PC-3 (cell line): Measurements from ENCODE around the gene TIMP3.

Experiments used
- EZH2 ChIP-seq: fragments of 300-600 bp; sonication (generic); IDR thresholded peaks from one replicate; pipeline ENCODE4 v1.6.1; 2017; ENCODE audit warnings: antibody characterized with exemption, mild to moderate bottlenecking, low read length; ENCODE audit not compliant: unreplicated experiment
- EZH2phosphoT487 ChIP-seq: fragments of 300-600 bp; sonication (generic); IDR thresholded peaks from 2 replicates; pipeline ENCODE4 v1.6.1; 2018; ENCODE audit warnings: mild to moderate bottlenecking, antibody characterized with exemption, low read length, borderline replicate concordance
- TF ChIP-seq, protein P1 (sequence below): fragments of 300-600 bp; sonication (generic); conservative IDR thresholded peaks from 2 replicates; pipeline ENCODE4 v1.5.1; 2017; ENCODE audit warnings: antibody characterized with exemption, low read depth, mild to moderate bottlenecking, low read length

DNA sequence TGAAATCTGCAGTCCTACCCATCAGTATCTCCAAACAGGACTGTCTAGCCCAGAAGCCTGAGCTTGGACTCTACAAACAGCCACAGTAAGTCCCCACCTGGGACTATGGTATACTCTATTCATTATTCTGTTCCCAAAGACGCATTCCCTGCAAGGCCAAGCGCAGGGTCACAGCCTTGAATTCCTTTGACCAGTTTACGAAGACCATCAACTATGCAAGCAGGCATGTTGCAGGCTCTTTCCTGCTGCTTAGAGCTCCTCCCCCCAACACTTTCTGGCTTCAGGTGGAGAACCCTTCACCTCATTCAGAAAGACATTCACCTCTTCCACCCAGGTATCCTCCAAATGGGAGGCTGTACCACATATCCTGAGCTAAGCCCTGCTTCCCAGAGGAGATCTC lies 62.5 kb downstream of the TIMP3 start:
- TF ChIP-seq, protein P1, sequence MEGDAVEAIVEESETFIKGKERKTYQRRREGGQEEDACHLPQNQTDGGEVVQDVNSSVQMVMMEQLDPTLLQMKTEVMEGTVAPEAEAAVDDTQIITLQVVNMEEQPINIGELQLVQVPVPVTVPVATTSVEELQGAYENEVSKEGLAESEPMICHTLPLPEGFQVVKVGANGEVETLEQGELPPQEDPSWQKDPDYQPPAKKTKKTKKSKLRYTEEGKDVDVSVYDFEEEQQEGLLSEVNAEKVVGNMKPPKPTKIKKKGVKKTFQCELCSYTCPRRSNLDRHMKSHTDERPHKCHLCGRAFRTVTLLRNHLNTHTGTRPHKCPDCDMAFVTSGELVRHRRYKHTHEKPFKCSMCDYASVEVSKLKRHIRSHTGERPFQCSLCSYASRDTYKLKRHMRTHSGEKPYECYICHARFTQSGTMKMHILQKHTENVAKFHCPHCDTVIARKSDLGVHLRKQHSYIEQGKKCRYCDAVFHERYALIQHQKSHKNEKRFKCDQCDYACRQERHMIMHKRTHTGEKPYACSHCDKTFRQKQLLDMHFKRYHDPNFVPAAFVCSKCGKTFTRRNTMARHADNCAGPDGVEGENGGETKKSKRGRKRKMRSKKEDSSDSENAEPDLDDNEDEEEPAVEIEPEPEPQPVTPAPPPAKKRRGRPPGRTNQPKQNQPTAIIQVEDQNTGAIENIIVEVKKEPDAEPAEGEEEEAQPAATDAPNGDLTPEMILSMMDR = no peak
- TF ChIP-seq EZH2 (no peak), EZH2phosphoT487 (no peak)
